ENCODE results near the gene THSD4. TPM values are rescaled to one million over a fixed set of nuclear protein-coding genes. Genes with fewer than 3 reads are reported as not detected.

Gene THSD4
- total and polyA plus RNA-seq, 2 of the 4 experiments (the other 2 are of a cell fraction): 25.5 to 31.1 TPM

- peak overlapping the region; percentile 99 for H2AK5ac ChIP-seq (ENCODE audit: low read depth, low read length)
- peak overlapping the region; percentile 97 for H2BK5ac ChIP-seq (ENCODE audit: low read depth, low read length, poor library complexity, severe bottlenecking)
- peak overlapping the region; percentile 4; the same call in 1 of the 2 replicates for H3K4me2 ChIP-seq (ENCODE audit: low read depth, low read length)
- peak overlapping the region; percentile 88; the same call in 1 of the 2 replicates for H3K56ac ChIP-seq (ENCODE audit: extremely low read depth, insufficient read depth, low read length)
- DNase-seq (peak; percentile 55), ATAC-seq (ENCODE audit: low read depth) (peak; percentile 28)
- ChIA-PET CTCF (interaction anchor here (1.3 kb wide), 1 partner anchor 22 kb away, joined by 5 read pairs; no protein-coding TSS in a partner anchor), POLR2A (ENCODE audit: unreplicated experiment) (no interaction called here)
- WGBS, 2 experiments (ENCODE audit: extremely low coverage in 2 of 2, insufficient read length in 1 of 2): no CpG with 5 or more reads among the region's 1 CpG
- peak overlapping the region; percentile 99 for H3K4ac ChIP-seq (ENCODE audit: low read depth, low read length)
- peaks cover 2% of the 10 kb centered on the region; the same call in 1 of the 2 replicates for H3K36me3 ChIP-seq (ENCODE audit: control insufficient read depth, insufficient read depth, low read length)
- peak overlapping the region; percentile 98 for H3K27ac ChIP-seq (ENCODE audit: insufficient read depth, low read length)
- peak overlapping the region; percentile 45; the same call in 1 of the 2 replicates for H3K9ac ChIP-seq (ENCODE audit: low read depth, low read length)
- dilution Hi-C loops (cut with HindIII; ENCODE audit: low sequenced_read_pairs, unreplicated experiment): no loop called here
- H2AK9ac ChIP-seq (replicated peaks; ENCODE audit: low read depth, low read length, poor library complexity): peak overlapping the region; percentile 75
- H4K91ac ChIP-seq (ENCODE audit: insufficient read depth, low read depth, low read length): peak overlapping the region; percentile 99
- no peak overlapping the region for H3K4me3 ChIP-seq (ENCODE audit: insufficient read depth, low read depth, low read length)
- H3K79me1 ChIP-seq (ENCODE audit: low read depth in 1 of 2, low read length in 2 of 2): peaks cover 27 to 58% of the 10 kb centered on the region in 2 experiments; a peak in 3 of 4 replicates
- TF ChIP-seq FOS (IDR thresholded peaks at IDR 0.05; ENCODE audit: low read depth, low read length): no peak
- TF ChIP-seq RAD21 (IDR thresholded peaks at IDR 0.05; ENCODE audit: low read length): no peak
- 0 out of 2 replicates have a peak, but pooled peaks have one; percentile 1 for TF ChIP-seq CEBPB (IDR thresholded peaks at IDR 0.05; ENCODE audit: low read depth, low read length)
- peak overlapping the region; percentile 99 for H2BK120ac ChIP-seq (ENCODE audit: low read depth, low read length)
- in situ Hi-C loops (cut with MboI; ENCODE audit: low sequenced_read_pairs): no loop called here
- no peaks in the 10 kb centered on the region for H3K9me3 ChIP-seq (ENCODE audit: control insufficient read depth, insufficient read depth, low read length)
- H2BK15ac ChIP-seq (ENCODE audit: low read depth, low read length): peak overlapping the region; percentile 90; the same call in 2 of the 3 replicates
- peaks cover 31% of the 10 kb centered on the region for H3K9me1 ChIP-seq (ENCODE audit: insufficient read depth, low read length)
- H3K4me1 ChIP-seq (ENCODE audit: control insufficient read depth, insufficient read depth, low read length): peaks cover 37% of the 10 kb centered on the region
- H2AFZ ChIP-seq (replicated peaks; ENCODE audit: low read length, poor library complexity): no peak overlapping the region
- H3K14ac ChIP-seq (replicated peaks; ENCODE audit: low read depth, low read length): peak overlapping the region; percentile 99
- peak overlapping the region; percentile 100 for H4K5ac ChIP-seq (ENCODE audit: low read depth, low read length)
- H3K23ac ChIP-seq (ENCODE audit: low read depth, low read length): peak overlapping the region; percentile 98
- no peaks in the 10 kb centered on the region for H4K20me1 ChIP-seq (ENCODE audit: insufficient read depth, low read length)
- peak overlapping the region; percentile 98 for H2BK20ac ChIP-seq (ENCODE audit: low read depth, low read length)
- intact Hi-C loops (cut with micrococcal nuclease): no loop called here
- H3K27me3 ChIP-seq (ENCODE audit: control insufficient read depth, insufficient read depth, low read length): no peaks in the 10 kb centered on the region
- H3K18ac ChIP-seq (ENCODE audit: low read depth, low read length): peak overlapping the region; percentile 100
- no TSS peak for BruUV-seq (replicated peaks)
- H4K8ac ChIP-seq (ENCODE audit: low read depth in 2 of 2, low read length in 2 of 2): peak overlapping the region; percentile 57 to 93
These were observed 210.2 kb downstream of the THSD4 start for GRCh38 chr15:71325481-71325880.

All from IMR-90 (cell line).